ENCODE data around the gene RFT1. TPM values are rescaled to one million over a fixed set of nuclear protein-coding genes. Genes with fewer than 3 reads are reported as not detected.

The RFT1 gene
- total RNA-seq, 1 donor from 2014 or later = 32.4 TPM

GRCh38 chr3:53040351-53040820, 89.8 kb downstream of the RFT1 start:
- no peak for DNase-seq (ENCODE audit: low read depth, low spot score)
- Mint-ChIP-seq H3K27ac (ENCODE audit: unreplicated experiment) (no peak overlapping the region), H3K36me3 (ENCODE audit: low read depth) (no peaks in the 10 kb centered on the region), H3K4me3 (peak overlapping the region; percentile 16), H3K4me1 (peaks cover 28% of the 10 kb centered on the region), H3K27me3 (ENCODE audit: low read depth) (peaks cover 5% of the 10 kb centered on the region), H3K9me3 (no peaks in the 10 kb centered on the region)
- no peak for TF ChIP-seq CTCF (conservative IDR thresholded peaks at IDR 0.05)

- Mint-ChIP-seq H3K36me3 (ENCODE audit: low read depth) (no peaks in the 10 kb centered on the region), H3K27ac (ENCODE audit: unreplicated experiment) (no peak overlapping the region), H3K9me3 (no peaks in the 10 kb centered on the region), H3K27me3 (ENCODE audit: low read depth) (peaks cover under 1% of the 10 kb centered on the region), H3K4me1 (peaks cover 24% of the 10 kb centered on the region), H3K4me3 (no peak overlapping the region)
- no peak for TF ChIP-seq CTCF (conservative IDR thresholded peaks at IDR 0.05)
- no peak for DNase-seq (ENCODE audit: low read depth, low spot score)
Measured at GRCh38 chr3:53039376-53039752, 90.9 kb downstream of the RFT1 start.

- H3K27me3 Mint-ChIP-seq (ENCODE audit: low read depth) = no peaks in the 10 kb centered on the region
- H3K4me3 Mint-ChIP-seq = no peak overlapping the region
- H3K4me1 Mint-ChIP-seq = peaks cover 21% of the 10 kb centered on the region
- DNase-seq (ENCODE audit: low read depth, low spot score) = no peak
- TF ChIP-seq CTCF (conservative IDR thresholded peaks at IDR 0.05) = no peak
- no peaks in the 10 kb centered on the region for H3K36me3 Mint-ChIP-seq (ENCODE audit: low read depth)
- H3K9me3 Mint-ChIP-seq = no peaks in the 10 kb centered on the region
- peak overlapping the region; percentile 10 for H3K27ac Mint-ChIP-seq (ENCODE audit: unreplicated experiment)
Measured at GRCh38 chr3:53038679-53039375, 91.4 kb downstream of the RFT1 start.

Other genes starting within 250 kb of the RFT1 start
- 20.3 and 21.3 TPM in 2 replicates for gene STIMATE, start 232.9 kb downstream of the RFT1 start, total RNA-seq
- gene SFMBT1, start 84.4 kb downstream of the RFT1 start, total RNA-seq = 19.8 and 20.6 TPM in 2 replicates
- 10.8 and 11.9 TPM in 2 replicates for gene PRKCD, start 30.8 kb upstream of the RFT1 start, total RNA-seq
- 556 and 564 TPM in 2 replicates for gene TKT, start 125.6 kb upstream of the RFT1 start, total RNA-seq
- 30.0 and 30.6 TPM in 2 replicates for gene DCP1A, start 217.1 kb upstream of the RFT1 start, total RNA-seq

Data from neural crest cell (in vitro differentiated cells).